ENCODE data around the gene CENATAC. TPM values are rescaled to one million over a fixed set of nuclear protein-coding genes. Genes with fewer than 3 reads are reported as not detected.
"Not testable (repeated sequence)": the region's sequence is repeated elsewhere in the genome, so short reads cannot be mapped to it uniquely, and the experiment has no call there.

The CENATAC gene
- polyA plus RNA-seq, 1 donor from 2014 or later, result 70.3 TPM

DNA sequence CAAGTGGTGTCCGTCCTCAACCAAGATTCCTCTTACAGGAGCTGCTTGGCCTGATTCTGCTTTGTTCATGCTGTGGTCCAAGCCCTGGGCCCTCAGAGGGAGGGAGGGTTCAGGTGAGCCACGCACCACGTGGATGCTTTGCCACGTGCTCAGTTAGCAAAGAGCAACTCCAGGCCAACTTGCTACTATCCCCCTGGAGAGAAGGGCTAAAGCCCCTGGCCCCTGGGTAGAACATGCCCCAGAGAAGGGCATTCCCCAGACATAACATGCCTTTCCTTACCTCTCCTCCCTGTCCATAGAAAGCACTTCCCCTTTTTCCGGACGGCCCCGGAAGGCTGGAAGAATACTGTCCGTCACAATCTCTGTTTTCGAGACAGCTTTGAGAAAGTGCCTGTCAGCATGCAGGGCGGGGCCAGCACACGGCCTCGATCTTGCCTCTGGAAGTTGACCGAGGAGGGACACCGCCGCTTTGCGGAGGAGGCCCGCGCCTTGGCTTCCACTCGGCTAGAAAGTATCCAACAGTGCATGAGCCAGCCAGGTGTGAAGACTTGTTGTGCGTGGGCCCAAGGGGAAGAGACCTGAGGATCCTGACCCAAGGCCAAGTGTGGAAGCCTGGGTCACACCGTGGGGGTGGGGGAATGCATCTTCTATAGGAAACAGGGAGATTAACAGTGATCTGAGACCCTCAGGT lies 17.6 kb upstream of the CENATAC start:
- no peak overlapping the region for H3K4me2 ChIP-seq (ENCODE audit: low read length)
- H3K9me3 ChIP-seq (ENCODE audit: low read length), result no peaks in the 10 kb centered on the region
- H3K36me3 ChIP-seq (ENCODE audit: insufficient read depth, low read length), result no peaks in the 10 kb centered on the region
- no peak overlapping the region for H3K4me3 ChIP-seq (ENCODE audit: low read length)
- no peaks in the 10 kb centered on the region for H3K27me3 ChIP-seq (ENCODE audit: insufficient read depth, low read depth, low read length)
- no peaks in the 10 kb centered on the region for H3K9me2 ChIP-seq (ENCODE audit: insufficient read depth, low read length)
- no peaks in the 10 kb centered on the region for H4K20me1 ChIP-seq (ENCODE audit: insufficient read depth)
- no peak overlapping the region for H3K9ac ChIP-seq (ENCODE audit: low read length)
- H3K79me2 ChIP-seq (replicated peaks; ENCODE audit: insufficient read depth, low read length), result no peaks in the 10 kb centered on the region
- H2AFZ ChIP-seq (ENCODE audit: low read depth, low read length), result no peak overlapping the region
- no peak overlapping the region for H3K27ac ChIP-seq (ENCODE audit: low read length)
- TF ChIP-seq SMC3 (conservative IDR thresholded peaks at IDR 0.05; ENCODE audit: poor library complexity) (no peak), POLR2AphosphoS5 (IDR thresholded peaks at IDR 0.05) (no peak), RAD21 (conservative IDR thresholded peaks at IDR 0.05) (no peak), EP300 (conservative IDR thresholded peaks at IDR 0.05; ENCODE audit: poor library complexity, severe bottlenecking) (no peak), MXI1 (conservative IDR thresholded peaks at IDR 0.05; ENCODE audit: poor library complexity, severe bottlenecking) (no peak), EZH2 (IDR thresholded peaks at IDR 0.05; ENCODE audit: borderline replicate concordance, insufficient read depth, low read length, poor library complexity, severe bottlenecking) (no peak), TAF1 (IDR thresholded peaks at IDR 0.05; ENCODE audit: low read depth) (no peak)
- TF ChIP-seq, protein P1, sequence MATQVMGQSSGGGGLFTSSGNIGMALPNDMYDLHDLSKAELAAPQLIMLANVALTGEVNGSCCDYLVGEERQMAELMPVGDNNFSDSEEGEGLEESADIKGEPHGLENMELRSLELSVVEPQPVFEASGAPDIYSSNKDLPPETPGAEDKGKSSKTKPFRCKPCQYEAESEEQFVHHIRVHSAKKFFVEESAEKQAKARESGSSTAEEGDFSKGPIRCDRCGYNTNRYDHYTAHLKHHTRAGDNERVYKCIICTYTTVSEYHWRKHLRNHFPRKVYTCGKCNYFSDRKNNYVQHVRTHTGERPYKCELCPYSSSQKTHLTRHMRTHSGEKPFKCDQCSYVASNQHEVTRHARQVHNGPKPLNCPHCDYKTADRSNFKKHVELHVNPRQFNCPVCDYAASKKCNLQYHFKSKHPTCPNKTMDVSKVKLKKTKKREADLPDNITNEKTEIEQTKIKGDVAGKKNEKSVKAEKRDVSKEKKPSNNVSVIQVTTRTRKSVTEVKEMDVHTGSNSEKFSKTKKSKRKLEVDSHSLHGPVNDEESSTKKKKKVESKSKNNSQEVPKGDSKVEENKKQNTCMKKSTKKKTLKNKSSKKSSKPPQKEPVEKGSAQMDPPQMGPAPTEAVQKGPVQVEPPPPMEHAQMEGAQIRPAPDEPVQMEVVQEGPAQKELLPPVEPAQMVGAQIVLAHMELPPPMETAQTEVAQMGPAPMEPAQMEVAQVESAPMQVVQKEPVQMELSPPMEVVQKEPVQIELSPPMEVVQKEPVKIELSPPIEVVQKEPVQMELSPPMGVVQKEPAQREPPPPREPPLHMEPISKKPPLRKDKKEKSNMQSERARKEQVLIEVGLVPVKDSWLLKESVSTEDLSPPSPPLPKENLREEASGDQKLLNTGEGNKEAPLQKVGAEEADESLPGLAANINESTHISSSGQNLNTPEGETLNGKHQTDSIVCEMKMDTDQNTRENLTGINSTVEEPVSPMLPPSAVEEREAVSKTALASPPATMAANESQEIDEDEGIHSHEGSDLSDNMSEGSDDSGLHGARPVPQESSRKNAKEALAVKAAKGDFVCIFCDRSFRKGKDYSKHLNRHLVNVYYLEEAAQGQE (IDR thresholded peaks at IDR 0.05; ENCODE audit: borderline replicate concordance), result no peak
- TF ChIP-seq, protein P2, sequence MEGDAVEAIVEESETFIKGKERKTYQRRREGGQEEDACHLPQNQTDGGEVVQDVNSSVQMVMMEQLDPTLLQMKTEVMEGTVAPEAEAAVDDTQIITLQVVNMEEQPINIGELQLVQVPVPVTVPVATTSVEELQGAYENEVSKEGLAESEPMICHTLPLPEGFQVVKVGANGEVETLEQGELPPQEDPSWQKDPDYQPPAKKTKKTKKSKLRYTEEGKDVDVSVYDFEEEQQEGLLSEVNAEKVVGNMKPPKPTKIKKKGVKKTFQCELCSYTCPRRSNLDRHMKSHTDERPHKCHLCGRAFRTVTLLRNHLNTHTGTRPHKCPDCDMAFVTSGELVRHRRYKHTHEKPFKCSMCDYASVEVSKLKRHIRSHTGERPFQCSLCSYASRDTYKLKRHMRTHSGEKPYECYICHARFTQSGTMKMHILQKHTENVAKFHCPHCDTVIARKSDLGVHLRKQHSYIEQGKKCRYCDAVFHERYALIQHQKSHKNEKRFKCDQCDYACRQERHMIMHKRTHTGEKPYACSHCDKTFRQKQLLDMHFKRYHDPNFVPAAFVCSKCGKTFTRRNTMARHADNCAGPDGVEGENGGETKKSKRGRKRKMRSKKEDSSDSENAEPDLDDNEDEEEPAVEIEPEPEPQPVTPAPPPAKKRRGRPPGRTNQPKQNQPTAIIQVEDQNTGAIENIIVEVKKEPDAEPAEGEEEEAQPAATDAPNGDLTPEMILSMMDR (IDR thresholded peaks at IDR 0.05; ENCODE audit: poor library complexity, severe bottlenecking), result no peak
- no peaks in the 10 kb centered on the region for H3F3A ChIP-seq (ENCODE audit: insufficient read depth, low read length, poor library complexity, severe bottlenecking)

DNA sequence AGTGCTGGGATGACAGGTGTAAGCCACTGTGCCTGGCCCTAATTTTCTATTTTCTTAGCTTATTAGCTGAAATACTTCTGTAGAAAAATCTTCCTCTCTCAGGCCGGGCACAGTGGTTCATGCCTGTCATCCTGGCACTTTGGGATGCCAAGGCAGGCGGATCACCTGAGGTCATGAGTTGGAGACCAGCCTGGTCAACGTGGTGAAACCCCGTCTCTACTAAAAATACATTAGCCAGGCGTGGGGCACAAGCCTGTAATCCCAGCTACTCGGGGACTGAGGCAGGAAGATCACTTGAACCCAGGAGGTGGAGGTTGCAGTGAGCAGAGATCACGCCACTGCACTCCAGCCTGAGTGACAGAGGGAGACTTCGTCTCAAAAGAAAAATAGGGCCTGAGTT lies 13.6 kb upstream of the CENATAC start:
- H3K9ac ChIP-seq (ENCODE audit: low read length); H3K4me3 ChIP-seq (ENCODE audit: low read length); H3K79me2 ChIP-seq (replicated peaks; ENCODE audit: insufficient read depth, low read length): not testable (repeated sequence)

More for the DNA sequence above, 13.6 kb upstream of the CENATAC start:
- not testable (repeated sequence) for H3K4me2 ChIP-seq (ENCODE audit: low read length); H4K20me1 ChIP-seq (ENCODE audit: insufficient read depth); H3K9me3 ChIP-seq (ENCODE audit: low read length); H3K9me2 ChIP-seq (ENCODE audit: insufficient read depth, low read length); H3K36me3 ChIP-seq (ENCODE audit: insufficient read depth, low read length); H2AFZ ChIP-seq (ENCODE audit: low read depth, low read length); H3F3A ChIP-seq (ENCODE audit: insufficient read depth, low read length, poor library complexity, severe bottlenecking); H3K27ac ChIP-seq (ENCODE audit: low read length); H3K27me3 ChIP-seq (ENCODE audit: insufficient read depth, low read depth, low read length)

Measured in neural cell (in vitro differentiated cells).